HG02981 (cell line): ENCODE results near the gene TPST2.
A peak's percentile ranks its signal among the peaks of the same experiment; 100 is the strongest.

ENCODE experiments used
- ATAC-seq: cut with Tn5 transposase; IDR thresholded peaks from one replicate; pipeline ENCODE4 v1.9.1; 2021; ENCODE audit warnings: mild to moderate bottlenecking, moderate library complexity; ENCODE audit not compliant: unreplicated experiment

The TPST2 gene

GRCh38 chr22:26503758-26504157, 86.2 kb downstream of the TPST2 start:
- ATAC-seq = no peak

GRCh38 chr22:26502688-26503561, 87.0 kb downstream of the TPST2 start:
- ATAC-seq = no peak

- ATAC-seq = no peak
Measured at GRCh38 chr22:26501996-26502395, 87.9 kb downstream of the TPST2 start.

GRCh38 chr22:26499188-26499703, 90.7 kb downstream of the TPST2 start:
- ATAC-seq = no peak

- ATAC-seq = no peak
Measured at GRCh38 chr22:26496456-26496855, 93.5 kb downstream of the TPST2 start.

GRCh38 chr22:26494506-26494905, 95.4 kb downstream of the TPST2 start:
- no peak for ATAC-seq

GRCh38 chr22:26492220-26492619, 97.7 kb downstream of the TPST2 start:
- ATAC-seq = no peak

- ATAC-seq = no peak
Measured at GRCh38 chr22:26489447-26490036, 100.4 kb downstream of the TPST2 start.

GRCh38 chr22:26487996-26488395, 101.9 kb downstream of the TPST2 start:
- no peak for ATAC-seq

GRCh38 chr22:26486394-26486793, 103.5 kb downstream of the TPST2 start:
- no peak for ATAC-seq

- ATAC-seq = no peak
Measured at GRCh38 chr22:26485806-26486390, 104.0 kb downstream of the TPST2 start.

GRCh38 chr22:26485013-26485412, 104.9 kb downstream of the TPST2 start:
- ATAC-seq = no peak

- no peak for ATAC-seq
Measured at GRCh38 chr22:26484360-26484706, 105.6 kb downstream of the TPST2 start.

- peak; percentile 69 for ATAC-seq
Measured at GRCh38 chr22:26483439-26484359, 106.2 kb downstream of the TPST2 start, which contains the start of the genes HPS4 and SRRD. Gene HPS4, minus strand, starts transcription at chr22:26483783. Its CDS starts 2,021 bp downstream, at chr22:26481762. Gene SRRD, plus strand, starts transcription at chr22:26483877. Its CDS starts 14 bp downstream, at chr22:26483891.

GRCh38 chr22:26483043-26483438, 106.9 kb downstream of the TPST2 start:
- ATAC-seq = no peak

GRCh38 chr22:26482161-26482560, 107.8 kb downstream of the TPST2 start:
- no peak for ATAC-seq

- no peak for ATAC-seq
Measured at GRCh38 chr22:26481694-26482093, 108.2 kb downstream of the TPST2 start.

GRCh38 chr22:26481112-26481693, 108.7 kb downstream of the TPST2 start:
- ATAC-seq = no peak

- no peak for ATAC-seq
Measured at GRCh38 chr22:26480611-26480932, 109.4 kb downstream of the TPST2 start.
